ENCODE results near the gene KIT. TPM values are rescaled to one million over a fixed set of nuclear protein-coding genes. Genes with fewer than 3 reads are reported as not detected.

The KIT gene
- polyA plus RNA-seq, 1 donor (not counting 4 experiments of a cell fraction or from before 2014, with no cell fraction given), result 0.01 TPM

DNA sequence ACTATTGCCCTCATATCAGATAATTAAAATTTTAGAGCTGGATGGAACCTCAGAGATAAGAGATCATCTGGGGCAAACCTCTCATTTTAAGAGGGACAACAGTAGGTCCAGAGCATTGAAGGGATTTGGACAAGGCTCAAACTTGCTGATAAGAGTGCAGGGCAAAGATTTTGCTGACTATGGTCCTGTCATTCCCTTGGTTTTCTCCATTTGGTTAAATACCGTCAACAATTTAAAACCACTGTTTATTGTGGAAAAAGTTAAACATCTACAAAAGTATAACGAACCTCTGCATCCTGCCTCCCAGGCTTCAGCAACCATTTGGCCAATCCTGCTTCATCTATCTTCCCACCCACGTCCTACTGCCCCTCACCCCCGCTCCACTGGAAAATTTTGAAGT lies 10.7 kb upstream of the KIT start:
- TF ChIP-seq EZH2 (IDR thresholded peaks at IDR 0.05; ENCODE audit: low read length), result no peak
- TF ChIP-seq, protein P1, sequence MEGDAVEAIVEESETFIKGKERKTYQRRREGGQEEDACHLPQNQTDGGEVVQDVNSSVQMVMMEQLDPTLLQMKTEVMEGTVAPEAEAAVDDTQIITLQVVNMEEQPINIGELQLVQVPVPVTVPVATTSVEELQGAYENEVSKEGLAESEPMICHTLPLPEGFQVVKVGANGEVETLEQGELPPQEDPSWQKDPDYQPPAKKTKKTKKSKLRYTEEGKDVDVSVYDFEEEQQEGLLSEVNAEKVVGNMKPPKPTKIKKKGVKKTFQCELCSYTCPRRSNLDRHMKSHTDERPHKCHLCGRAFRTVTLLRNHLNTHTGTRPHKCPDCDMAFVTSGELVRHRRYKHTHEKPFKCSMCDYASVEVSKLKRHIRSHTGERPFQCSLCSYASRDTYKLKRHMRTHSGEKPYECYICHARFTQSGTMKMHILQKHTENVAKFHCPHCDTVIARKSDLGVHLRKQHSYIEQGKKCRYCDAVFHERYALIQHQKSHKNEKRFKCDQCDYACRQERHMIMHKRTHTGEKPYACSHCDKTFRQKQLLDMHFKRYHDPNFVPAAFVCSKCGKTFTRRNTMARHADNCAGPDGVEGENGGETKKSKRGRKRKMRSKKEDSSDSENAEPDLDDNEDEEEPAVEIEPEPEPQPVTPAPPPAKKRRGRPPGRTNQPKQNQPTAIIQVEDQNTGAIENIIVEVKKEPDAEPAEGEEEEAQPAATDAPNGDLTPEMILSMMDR (optimal IDR thresholded peaks at IDR 0.05 in 1 of 3, IDR thresholded peaks at IDR 0.05 in 1 of 3, conservative IDR thresholded peaks at IDR 0.05 in 1 of 3; ENCODE audit: extremely low read depth in 1 of 3, insufficient read depth in 2 of 3, low read length in 3 of 3), result no peak
- no peak for FAIRE-seq
- DNase-seq (ENCODE audit: low read depth, low spot score), result no peak

GRCh38 chr4:54651050-54651449 lies 6.7 kb upstream of the KIT start:
- no peak overlapping the region for H3K27ac ChIP-seq (ENCODE audit: control insufficient read depth, insufficient read depth, low read length)
- no peak for FAIRE-seq
- DNase-seq (ENCODE audit: low read depth, low spot score), result no peak
- no peaks in the 10 kb centered on the region for H4K20me1 ChIP-seq (ENCODE audit: control insufficient read depth, extremely low read depth, insufficient read depth, low read length)
- TF ChIP-seq EZH2 (IDR thresholded peaks at IDR 0.05; ENCODE audit: low read length), result no peak
- TF ChIP-seq, protein P1 (optimal IDR thresholded peaks at IDR 0.05 in 1 of 3, IDR thresholded peaks at IDR 0.05 in 1 of 3, conservative IDR thresholded peaks at IDR 0.05 in 1 of 3; ENCODE audit: extremely low read depth in 1 of 3, insufficient read depth in 2 of 3, low read length in 3 of 3), result no peak
- no peaks in the 10 kb centered on the region for H3K4me1 ChIP-seq (ENCODE audit: control insufficient read depth, extremely low read depth, insufficient read depth, low read length)
- no peak overlapping the region for H3K4me3 ChIP-seq (ENCODE audit: control insufficient read depth in 2 of 3, extremely low read depth in 1 of 3, insufficient read depth in 2 of 3, low read depth in 1 of 3, low read length in 3 of 3)
- no peaks in the 10 kb centered on the region for H3K36me3 ChIP-seq (ENCODE audit: control insufficient read depth in 2 of 2, extremely low read depth in 1 of 2, insufficient read depth in 2 of 2, low read length in 2 of 2)
- H2AFZ ChIP-seq (ENCODE audit: control insufficient read depth, low read length), result no peak overlapping the region
- H3K9me1 ChIP-seq (ENCODE audit: control insufficient read depth, extremely low read depth, insufficient read depth, low read length), result no peaks in the 10 kb centered on the region
- no peak overlapping the region for H3K4me2 ChIP-seq (ENCODE audit: control insufficient read depth, extremely low read depth, insufficient read depth, low read depth, low read length)
- dilution Hi-C loops (cut with MboI; ENCODE audit: extremely low pct_ligation_motif_present, low sequenced_read_pairs), result no loop called here
- peaks cover 1% of the 10 kb centered on the region for H3K27me3 ChIP-seq (ENCODE audit: control insufficient read depth, extremely low read depth, insufficient read depth, low read length)
- no peaks in the 10 kb centered on the region for H3K9me3 ChIP-seq (ENCODE audit: control insufficient read depth, low read depth, low read length)
- H3K9ac ChIP-seq (ENCODE audit: control insufficient read depth, extremely low read depth, insufficient read depth, low read length), result no peak overlapping the region
- no peaks in the 10 kb centered on the region for H3K79me2 ChIP-seq (ENCODE audit: control insufficient read depth, insufficient read depth, low read length)

More for the DNA sequence above, 10.7 kb upstream of the KIT start:
- dilution Hi-C loops (cut with MboI; ENCODE audit: extremely low pct_ligation_motif_present, low sequenced_read_pairs), result no loop called here
- no peaks in the 10 kb centered on the region for H3K27me3 ChIP-seq (ENCODE audit: control insufficient read depth, extremely low read depth, insufficient read depth, low read length)
- no peak overlapping the region for H3K9ac ChIP-seq (ENCODE audit: control insufficient read depth, extremely low read depth, insufficient read depth, low read length)
- no peak overlapping the region for H3K27ac ChIP-seq (ENCODE audit: control insufficient read depth, insufficient read depth, low read length)
- no peaks in the 10 kb centered on the region for H3K9me1 ChIP-seq (ENCODE audit: control insufficient read depth, extremely low read depth, insufficient read depth, low read length)
- H2AFZ ChIP-seq (ENCODE audit: control insufficient read depth, low read length), result no peak overlapping the region
- no peaks in the 10 kb centered on the region for H4K20me1 ChIP-seq (ENCODE audit: control insufficient read depth, extremely low read depth, insufficient read depth, low read length)
- no peak overlapping the region for H3K4me3 ChIP-seq (ENCODE audit: control insufficient read depth in 2 of 3, extremely low read depth in 1 of 3, insufficient read depth in 2 of 3, low read depth in 1 of 3, low read length in 3 of 3)
- no peaks in the 10 kb centered on the region for H3K9me3 ChIP-seq (ENCODE audit: control insufficient read depth, low read depth, low read length)
- H3K4me1 ChIP-seq (ENCODE audit: control insufficient read depth, extremely low read depth, insufficient read depth, low read length), result no peaks in the 10 kb centered on the region
- H3K36me3 ChIP-seq (ENCODE audit: control insufficient read depth in 2 of 2, extremely low read depth in 1 of 2, insufficient read depth in 2 of 2, low read length in 2 of 2), result no peaks in the 10 kb centered on the region
- H3K4me2 ChIP-seq (ENCODE audit: control insufficient read depth, extremely low read depth, insufficient read depth, low read depth, low read length), result no peak overlapping the region
- no peaks in the 10 kb centered on the region for H3K79me2 ChIP-seq (ENCODE audit: control insufficient read depth, insufficient read depth, low read length)

Data from keratinocyte (primary cell).